AG04450 (cell line): ENCODE measurements around the gene PRR20G. TPM values are rescaled to one million over a fixed set of nuclear protein-coding genes. Genes with fewer than 3 reads are reported as not detected.

ENCODE experiments used
- CTCF ChIA-PET: fragments of 300-600, 350-600 bp; formaldehyde crosslinking; extraction: SDS; loops from one replicate; lab custom pipeline; 2022; ENCODE audit warnings: antibody characterized with exemption, inconsistent platforms; lab: Charles Lee
- POLR2A ChIA-PET: fragments of 350-600 bp; formaldehyde crosslinking; extraction: SDS; loops from one replicate; lab custom pipeline; 2021; ENCODE audit warnings: antibody characterized with exemption, inconsistent platforms; lab: Yijun Ruan, JAX
- DNase-seq: peaks from one replicate; pipeline ENCODE4 v3.0.0-alpha.2; 2011; ENCODE audit warnings: low read depth, low spot score
- H3K27ac ChIP-seq: one replicate; pipeline ENCODE4 v1.5.1; 2012; ENCODE audit warnings: low read depth, low read length, control low read depth
- H3K27me3 ChIP-seq: one replicate; pipeline ENCODE4 v1.6.0; 2012; ENCODE audit warnings: low read length; ENCODE audit not compliant: control insufficient read depth, insufficient read depth
- H3K4me3 ChIP-seq: 2 replicates; pipeline ENCODE4 v1.5.1; 2011; ENCODE audit warnings: mild to moderate bottlenecking, low read depth, low read length, control low read depth
- H3K9me3 ChIP-seq: 2 replicates; pipeline ENCODE4 v1.5.1; 2012; ENCODE audit warnings: low read length; ENCODE audit not compliant: control insufficient read depth, insufficient read depth
- CTCF ChIP-seq: IDR thresholded peaks from 2 replicates; pipeline ENCODE4 v1.5.1; 2011; ENCODE audit warnings: low read depth, low read length, control low read depth, inconsistent platforms
- polyA plus RNA-seq: library from polyadenylated mRNA; depleted of rRNA; stranded (reverse); fragments of >200 nt; gene quantifications from 2 replicates; pipeline ENCODE4 v1.2.3, GENCODE V29; 2011

Gene PRR20G
- polyA plus RNA-seq, 1 experiment: not detected

DNA sequence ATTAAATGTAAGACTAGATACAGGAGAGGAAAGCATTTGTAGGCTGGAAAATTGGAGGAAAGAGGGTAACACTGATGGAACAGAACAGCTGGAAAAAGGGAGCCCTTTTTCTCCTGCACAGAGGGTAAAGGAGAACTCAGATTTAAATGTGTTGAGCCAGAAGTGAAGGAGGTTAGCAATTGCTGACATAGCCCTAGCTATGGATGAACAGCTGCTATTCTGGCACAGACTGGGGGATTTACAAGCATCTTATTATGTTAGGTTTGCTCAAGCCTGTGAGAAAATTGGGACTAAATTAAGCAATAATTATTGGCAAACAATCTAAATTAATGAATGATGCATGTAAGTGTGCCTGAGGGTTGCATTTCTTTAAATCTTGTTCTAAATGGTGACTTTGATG, 40.6 kb upstream of the PRR20G start:
- no peak for TF ChIP-seq CTCF
- ChIA-PET CTCF (no interaction called here), POLR2A (no interaction called here)
- no peaks in the 10 kb centered on the region; the same call in 1 of the 2 replicates for H3K9me3 ChIP-seq
- DNase-seq: no peak
- no peak overlapping the region for H3K27ac ChIP-seq
- H3K27me3 ChIP-seq: no peaks in the 10 kb centered on the region
- no peak overlapping the region for H3K4me3 ChIP-seq

DNA sequence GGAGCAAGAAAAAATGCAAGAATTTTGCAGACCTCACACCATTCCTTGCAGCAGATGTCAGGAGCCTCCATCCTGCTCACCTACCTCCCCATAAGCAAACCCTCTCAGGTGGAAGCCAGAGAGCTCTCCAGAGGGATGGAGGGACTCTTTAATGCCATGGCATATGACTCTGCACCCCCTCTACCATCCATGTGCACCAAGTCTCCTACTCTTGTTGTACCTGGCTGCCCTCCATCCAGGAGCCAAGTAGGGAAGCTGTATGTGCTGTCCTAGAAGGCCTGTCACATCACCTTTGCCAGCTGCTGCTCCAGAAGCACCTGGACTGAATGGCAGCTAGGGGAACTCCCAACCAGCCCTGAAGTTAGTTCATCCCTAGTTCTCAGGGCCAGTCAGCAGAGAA, 38.5 kb upstream of the PRR20G start:
- DNase-seq: no peak
- Histone ChIP-seq H3K27me3 (no peaks in the 10 kb centered on the region), H3K27ac (no peak overlapping the region), H3K9me3 (no peaks in the 10 kb centered on the region; the same call in 1 of the 2 replicates), H3K4me3 (no peak overlapping the region)
- ChIA-PET CTCF (no interaction called here), POLR2A (no interaction called here)
- TF ChIP-seq CTCF: no peak

DNA sequence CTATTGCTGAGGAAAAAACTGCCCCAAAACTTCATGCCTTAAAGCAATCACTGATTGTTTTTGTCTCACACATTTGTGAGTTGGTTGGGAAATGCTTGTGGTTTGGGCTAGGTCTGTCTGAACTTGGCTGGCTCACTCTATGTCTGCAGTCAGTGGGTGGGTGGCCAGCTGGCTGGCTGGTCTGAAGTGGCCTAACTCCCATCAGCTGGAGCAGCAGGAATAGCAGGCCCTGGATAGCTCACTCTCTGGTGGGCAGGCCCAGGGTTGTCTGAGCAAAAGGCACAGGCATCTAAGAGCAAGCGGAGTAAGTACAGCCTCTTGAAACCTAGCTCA, 37.7 kb upstream of the PRR20G start:
- POLR2A ChIA-PET: no interaction called here
- Histone ChIP-seq H3K27ac (no peak overlapping the region), H3K9me3 (no peaks in the 10 kb centered on the region; the same call in 1 of the 2 replicates), H3K27me3 (no peaks in the 10 kb centered on the region), H3K4me3 (no peak overlapping the region)
- DNase-seq: no peak
- CTCF ChIA-PET: no interaction called here
- no peak for TF ChIP-seq CTCF

GRCh38 chr3:127324913-127325628, 37.2 kb upstream of the PRR20G start:
- no peak for DNase-seq
- Histone ChIP-seq H3K4me3 (no peak overlapping the region), H3K9me3 (no peaks in the 10 kb centered on the region; the same call in 1 of the 2 replicates), H3K27ac (no peak overlapping the region), H3K27me3 (no peaks in the 10 kb centered on the region)
- TF ChIP-seq CTCF: no peak
- ChIA-PET POLR2A (no interaction called here), CTCF (no interaction called here)

GRCh38 chr3:127324076-127324475, 36.2 kb upstream of the PRR20G start:
- POLR2A ChIA-PET: no interaction called here
- no peak overlapping the region for H3K27ac ChIP-seq
- CTCF ChIA-PET: no interaction called here

More at GRCh38 chr3:127324076-127324475, 36.2 kb upstream of the PRR20G start:
- TF ChIP-seq CTCF: no peak
- Histone ChIP-seq H3K27me3 (no peaks in the 10 kb centered on the region), H3K9me3 (no peaks in the 10 kb centered on the region), H3K4me3 (no peak overlapping the region)
- no peak for DNase-seq
